Esophagus (tissue), 2 donors: Measurements from ENCODE around the gene RAMP3. TPM values are rescaled to one million over a fixed set of nuclear protein-coding genes. Genes with fewer than 3 reads are reported as not detected.
A peak's percentile ranks its signal among the peaks of the same experiment; 100 is the strongest.
"Not testable (repeated sequence)": the region's sequence is repeated elsewhere in the genome, so short reads cannot be mapped to it uniquely, and the experiment has no call there.

Experiments
- H3K27ac ChIP-seq, 2 donors: one replicate each; pipeline ENCODE4 v1.5.1; 2013; ENCODE audit warnings: low read depth in 2 of 2, mild to moderate bottlenecking in 2 of 2, inconsistent platforms in 1 of 2, low read length in 1 of 2, moderate library complexity in 1 of 2
- H3K27me3 ChIP-seq, 2 donors: one replicate each; pipeline ENCODE4 v1.6.1; 2013; ENCODE audit warnings: low read length in 2 of 2, control low read depth in 1 of 2, mild to moderate bottlenecking in 1 of 2; ENCODE audit not compliant: insufficient read depth in 2 of 2, control insufficient read depth in 1 of 2
- H3K36me3 ChIP-seq, 2 donors: one replicate each; pipeline ENCODE4 v1.6.1; 2013; ENCODE audit warnings: low read length in 1 of 2; ENCODE audit not compliant: control insufficient read depth in 2 of 2, insufficient read depth in 2 of 2
- H3K4me1 ChIP-seq, 2 donors: one replicate each; pipeline ENCODE4 v1.6.1; 2013; ENCODE audit warnings: low read length in 1 of 2; ENCODE audit not compliant: control insufficient read depth in 2 of 2, insufficient read depth in 2 of 2
- H3K4me3 ChIP-seq, 2 donors: one replicate each; pipeline ENCODE4 v1.5.1; 2013; ENCODE audit warnings: low read length in 2 of 2, mild to moderate bottlenecking in 2 of 2, low read depth in 1 of 2, moderate library complexity in 1 of 2
- H3K9me3 ChIP-seq, 2 donors: one replicate each; pipeline ENCODE4 v1.6.1; 2013; ENCODE audit warnings: mild to moderate bottlenecking in 2 of 2, low read depth in 1 of 2, low read length in 1 of 2, moderate library complexity in 1 of 2; ENCODE audit not compliant: control insufficient read depth in 2 of 2, insufficient read depth in 1 of 2
- WGBS, 2 donors: extraction: QIAGEN DNeasy Blood & Tissue Kit; methylation state at CpG; one replicate each; pipeline ENCODE4 v1.1.7; 2013; 5-methylcytosine and 5-hydroxymethylcytosine counted together
- polyA plus RNA-seq, 2 donors: library from polyadenylated mRNA; stranded (reverse); fragments of 200-250 nt; gene quantifications; one replicate each; pipeline ENCODE4 v1.2.3, GENCODE V29; 2013
- donor health status: healthy with polysubstance abuse.
- donor health status: Bipolar disorder and iron deficiency.

The RAMP3 gene
- polyA plus RNA-seq, 2 donors = 8.5 to 12.1 TPM

- 88 to 89% methylated on average over 8 of the region's 8 CpGs for WGBS, 2 donors
- H3K27ac ChIP-seq, H3K36me3 ChIP-seq, H3K4me1 ChIP-seq, H3K9me3 ChIP-seq, H3K4me3 ChIP-seq, H3K27me3 ChIP-seq: not testable (repeated sequence)
These were observed 3.7 kb upstream of the RAMP3 start for GRCh38 chr7:45153861-45154260.

GRCh38 chr7:45155357-45155900 is 2.2 kb upstream of the RAMP3 start:
- no peaks in the 10 kb centered on the region for H3K4me1 ChIP-seq
- peaks cover 0 to 2% of the 10 kb centered on the region in 2 donors for H3K9me3 ChIP-seq
- no peak overlapping the region for H3K27ac ChIP-seq
- no peaks in the 10 kb centered on the region for H3K36me3 ChIP-seq
- H3K27me3 ChIP-seq = peaks cover 0 to 3% of the 10 kb centered on the region in 2 donors
- WGBS, 2 donors = 88 to 93% methylated on average over 9 of the region's 9 CpGs
- H3K4me3 ChIP-seq = no peak overlapping the region

- 85 to 88% methylated on average over 3 to 4 of the region's 4 CpGs for WGBS, 2 donors
- no peak overlapping the region for H3K4me3 ChIP-seq
- no peaks in the 10 kb centered on the region for H3K4me1 ChIP-seq
- peaks cover 0 to 3% of the 10 kb centered on the region in 2 donors for H3K27me3 ChIP-seq
- H3K9me3 ChIP-seq = peaks cover 0 to 2% of the 10 kb centered on the region in 2 donors
- no peaks in the 10 kb centered on the region for H3K36me3 ChIP-seq
- H3K27ac ChIP-seq = no peak overlapping the region
These were observed 1.6 kb upstream of the RAMP3 start for GRCh38 chr7:45155941-45156340.

GRCh38 chr7:45156516-45157272 is 897 bp upstream of the RAMP3 start:
- Histone ChIP-seq H3K9me3 (no peaks in the 10 kb centered on the region), H3K36me3 (no peaks in the 10 kb centered on the region), H3K4me1 (no peaks in the 10 kb centered on the region), H3K4me3 (no peak overlapping the region), H3K27me3 (peaks cover 0 to 3% of the 10 kb centered on the region in 2 donors), H3K27ac (no peak overlapping the region)
- WGBS, 2 donors = 82 to 84% methylated on average over 8 of the region's 8 CpGs

GRCh38 chr7:45157286-45157652 is 322 bp upstream of the RAMP3 start:
- H3K9me3 ChIP-seq = no peaks in the 10 kb centered on the region
- H3K4me1 ChIP-seq = no peaks in the 10 kb centered on the region
- 12 to 13% methylated on average over 14 of the region's 14 CpGs for WGBS, 2 donors
- no peaks in the 10 kb centered on the region for H3K36me3 ChIP-seq
- no peak overlapping the region for H3K27ac ChIP-seq
- H3K4me3 ChIP-seq = peak overlapping the region in 1 of 2 donors; percentile 8
- peaks cover 0 to 3% of the 10 kb centered on the region in 2 donors for H3K27me3 ChIP-seq

- H3K9me3 ChIP-seq = no peaks in the 10 kb centered on the region
- 85 to 90% methylated on average over 1 of the region's 1 CpG for WGBS, 2 donors
- no peak overlapping the region for H3K27ac ChIP-seq
These were observed 880 bp downstream of the RAMP3 start for GRCh38 chr7:45158471-45158870.

GRCh38 chr7:45159296-45159695 is 1.7 kb downstream of the RAMP3 start:
- Histone ChIP-seq H3K4me1 (no peaks in the 10 kb centered on the region), H3K4me3 (no peak overlapping the region), H3K27me3 (peaks cover 0 to 3% of the 10 kb centered on the region in 2 donors), H3K27ac (no peak overlapping the region), H3K9me3 (no peaks in the 10 kb centered on the region), H3K36me3 (no peaks in the 10 kb centered on the region)
- 91 to 93% methylated on average over 4 of the region's 4 CpGs for WGBS, 2 donors

More at GRCh38 chr7:45158471-45158870, 880 bp downstream of the RAMP3 start:
- Histone ChIP-seq H3K4me3 (peak overlapping the region in 1 of 2 donors; percentile 42), H3K36me3 (no peaks in the 10 kb centered on the region), H3K4me1 (no peaks in the 10 kb centered on the region), H3K27me3 (peaks cover 0 to 3% of the 10 kb centered on the region in 2 donors)

- H3K4me3 ChIP-seq = no peak overlapping the region
- no peaks in the 10 kb centered on the region for H3K36me3 ChIP-seq
- WGBS, 2 donors = 59 to 68% methylated on average over 10 of the region's 10 CpGs
- peaks cover 0 to 3% of the 10 kb centered on the region in 2 donors for H3K27me3 ChIP-seq
- no peak overlapping the region for H3K27ac ChIP-seq
- H3K4me1 ChIP-seq = no peaks in the 10 kb centered on the region
- no peaks in the 10 kb centered on the region for H3K9me3 ChIP-seq
These were observed 2.9 kb downstream of the RAMP3 start for GRCh38 chr7:45160417-45160881.

- Histone ChIP-seq H3K36me3 (no peaks in the 10 kb centered on the region), H3K9me3 (no peaks in the 10 kb centered on the region), H3K4me3 (no peak overlapping the region), H3K4me1 (no peaks in the 10 kb centered on the region), H3K27me3 (peaks cover 0 to 3% of the 10 kb centered on the region in 2 donors), H3K27ac (no peak overlapping the region)
- WGBS, 2 donors = 72 to 79% methylated on average over 4 of the region's 4 CpGs
These were observed 3.5 kb downstream of the RAMP3 start for GRCh38 chr7:45161138-45161537.

- Histone ChIP-seq H3K9me3 (no peaks in the 10 kb centered on the region), H3K27me3 (peaks cover 0 to 3% of the 10 kb centered on the region in 2 donors), H3K4me3 (no peak overlapping the region), H3K36me3 (no peaks in the 10 kb centered on the region), H3K4me1 (no peaks in the 10 kb centered on the region), H3K27ac (no peak overlapping the region)
- 85 to 88% methylated on average over 9 of the region's 9 CpGs for WGBS, 2 donors
These were observed 4.3 kb downstream of the RAMP3 start for GRCh38 chr7:45161842-45162241.
